HCT116 (cell line): Measurements from ENCODE around the gene LILRA2. TPM values are rescaled to one million over a fixed set of nuclear protein-coding genes. Genes with fewer than 3 reads are reported as not detected.
A peak's percentile ranks its signal among the peaks of the same experiment; 100 is the strongest.

Experiments
- ATAC-seq: fragments of 200-7000 bp; cut with Tn5 transposase; 2 replicates; pipeline ENCODE4 v1.9.1; 2020; ENCODE audit warnings: mild to moderate bottlenecking, moderate library complexity
- BruUV-seq: library from RNA; stranded (reverse); fragments of 400-500 nt; replicated peaks from 2 replicates; lab custom pipeline; 2021; lab: Mats Ljungman, UMichigan
- CTCF ChIA-PET: fragments of 300-600 bp; sonication (Branson Sonifier 250); formaldehyde crosslinking; loops from one replicate; lab custom pipeline; 2021; ENCODE audit warnings: antibody characterized with exemption; lab: Charles Lee
- POLR2A ChIA-PET: fragments of 300-600, 350-600 bp; sonication (Branson Sonifier 250); formaldehyde crosslinking; loops from one replicate; lab custom pipeline; 2021; ENCODE audit warnings: antibody characterized with exemption; lab: Charles Lee
- RAD21 ChIA-PET, 2 experiments: fragments of 300-600 bp; sonication (Branson Sonifier 250); formaldehyde crosslinking; loops; one replicate each; lab custom pipeline; 2023; ENCODE audit warnings: low total read pairs in 2 of 2; ENCODE audit not compliant: uncharacterized antibody in 2 of 2, unreplicated experiment in 2 of 2, low non-redundant PET in 1 of 2; lab: Charles Lee
- DNase-seq: peaks from one replicate; pipeline ENCODE4 v3.0.0-alpha.2; 2010; ENCODE audit warnings: low read depth, low spot score
- H2AFZ ChIP-seq: fragments of 200-600 bp; shearing (Covaris generic), sonication (generic); 2 replicates; pipeline ENCODE4 v1.6.1; 2017; ENCODE audit warnings: low read depth, mixed run types, mixed read lengths, antibody characterized with exemption, low read length; ENCODE audit not compliant: poor library complexity, severe bottlenecking
- H3K27ac ChIP-seq: 2 replicates; pipeline ENCODE4 v1.5.1; 2012; ENCODE audit warnings: low read depth, low read length
- H3K27me3 ChIP-seq: fragments of 200-600 bp; sonication (generic); 2 replicates; pipeline ENCODE4 v1.6.1; 2016; ENCODE audit warnings: mixed run types, low read length, mixed read lengths; ENCODE audit not compliant: insufficient read depth
- H3K36me3 ChIP-seq, 2 experiments: fragments of 200-500 bp in 1 of 2; fragments of 200-600 bp in 1 of 2; sonication (Bioruptor generic) in 1 of 2; sonication (generic) in 1 of 2; 2 replicates each; pipeline versions ENCODE4 v1.5.1 to v1.6.1; 2014 to 2016; ENCODE audit warnings: low read length in 2 of 2, inconsistent platforms in 1 of 2, mixed read lengths in 1 of 2, mixed run types in 1 of 2; ENCODE audit not compliant: insufficient read depth in 2 of 2, control insufficient read depth in 1 of 2
- H3K4me1 ChIP-seq, 2 experiments: fragments of 200-600 bp in 1 of 2; sonication (generic) in 1 of 2; 2 replicates each; pipeline versions ENCODE4 v1.5.1 to v1.6.1; 2012 to 2017; ENCODE audit warnings: low read length in 2 of 2, inconsistent platforms in 1 of 2, mild to moderate bottlenecking in 1 of 2, mixed read lengths in 1 of 2, mixed run types in 1 of 2, moderate library complexity in 1 of 2; ENCODE audit not compliant: insufficient read depth in 2 of 2, control insufficient read depth in 1 of 2
- H3K4me2 ChIP-seq: fragments of 200-600 bp; sonication (generic); 2 replicates; pipeline ENCODE4 v1.6.1; 2017; ENCODE audit warnings: mixed run types, low read length, mixed read lengths
- H3K4me3 ChIP-seq, 2 experiments: fragments of 200-600 bp in 1 of 2; sonication (generic) in 1 of 2; replicated peaks in 1 of 2; 2 replicates each; pipeline ENCODE4 v1.5.1; 2011 to 2016; ENCODE audit warnings: low read length in 2 of 2, control low read depth in 1 of 2, low read depth in 1 of 2, mild to moderate bottlenecking in 1 of 2, mixed read lengths in 1 of 2, mixed run types in 1 of 2
- H3K79me2 ChIP-seq: fragments of 200-600 bp; sonication (generic); 2 replicates; pipeline ENCODE4 v1.6.1; 2017; ENCODE audit warnings: mild to moderate bottlenecking, mixed run types, low read length, moderate library complexity, mixed read lengths; ENCODE audit not compliant: insufficient read depth
- H3K9ac ChIP-seq: fragments of 200-600 bp; sonication (generic); 2 replicates; pipeline ENCODE4 v1.6.1; 2016; ENCODE audit warnings: low read length, mixed read lengths
- H3K9me2 ChIP-seq: fragments of 200-600 bp; sonication (generic), shearing (Covaris generic); 2 replicates; pipeline ENCODE4 v1.6.1; 2017; ENCODE audit warnings: mixed run types, mild to moderate bottlenecking, moderate library complexity; ENCODE audit not compliant: insufficient read depth
- H3K9me3 ChIP-seq, 2 experiments: fragments of 200-500 bp in 1 of 2; fragments of 200-600 bp in 1 of 2; sonication (Bioruptor generic) in 1 of 2; sonication (generic) in 1 of 2; 2 replicates each; pipeline ENCODE4 v1.6.1; 2014 to 2017; ENCODE audit warnings: low read length in 2 of 2, mixed read lengths in 2 of 2, inconsistent platforms in 1 of 2, low read depth in 1 of 2, mild to moderate bottlenecking in 1 of 2, mixed run types in 1 of 2, moderate library complexity in 1 of 2; ENCODE audit not compliant: control insufficient read depth in 1 of 2, insufficient read depth in 1 of 2
- H4K20me1 ChIP-seq: fragments of 200-600 bp; sonication (generic), shearing (Covaris generic); 2 replicates; pipeline ENCODE4 v1.6.1; 2017; ENCODE audit warnings: mixed run types, mild to moderate bottlenecking, moderate library complexity; ENCODE audit not compliant: insufficient read depth
- CBX3 ChIP-seq: IDR thresholded peaks from 2 replicates; pipeline ENCODE4 v1.6.1; 2012; ENCODE audit warnings: low read depth
- CEBPB ChIP-seq: IDR thresholded peaks from 2 replicates; pipeline ENCODE4 v1.6.1; 2012; ENCODE audit warnings: low read depth
- EGR1 ChIP-seq: IDR thresholded peaks from 2 replicates; pipeline ENCODE4 v1.6.1; 2012; ENCODE audit warnings: low read depth
- EZH2 ChIP-seq: fragments of 200-600 bp; sonication (generic); IDR thresholded peaks from 2 replicates; pipeline ENCODE4 v1.6.1; 2017; ENCODE audit warnings: antibody characterized with exemption, mixed run types
- EZH2phosphoT487 ChIP-seq: fragments of 200-600 bp; IDR thresholded peaks from 2 replicates; pipeline ENCODE4 v1.6.1; 2018; ENCODE audit warnings: antibody characterized with exemption, borderline replicate concordance
- POLR2AphosphoS5 ChIP-seq: IDR thresholded peaks from 2 replicates; pipeline ENCODE4 v1.6.1; 2011; ENCODE audit warnings: mild to moderate bottlenecking, low read depth, low read length, moderate library complexity
- RAD21 ChIP-seq: IDR thresholded peaks from 2 replicates; pipeline ENCODE4 v1.6.1; 2012; ENCODE audit warnings: low read depth, mild to moderate bottlenecking
- SIN3A ChIP-seq: IDR thresholded peaks from 2 replicates; pipeline ENCODE4 v1.6.1; 2012; ENCODE audit warnings: low read depth
- SP1 ChIP-seq: IDR thresholded peaks from 2 replicates; pipeline ENCODE4 v1.6.1; 2012; ENCODE audit warnings: low read depth
- SRF ChIP-seq: IDR thresholded peaks from 2 replicates; pipeline ENCODE4 v1.6.1; 2012; ENCODE audit warnings: low read depth
- TCF7L2 ChIP-seq: IDR thresholded peaks from 2 replicates; pipeline ENCODE4 v1.7.0; 2011; ENCODE audit warnings: borderline replicate concordance, inconsistent platforms; ENCODE audit not compliant: insufficient read depth, insufficient read length; ENCODE audit errors: extremely low read depth
- YY1 ChIP-seq: IDR thresholded peaks from 2 replicates; pipeline ENCODE4 v1.6.1; 2011; ENCODE audit warnings: low read length, low read depth, moderate library complexity, mild to moderate bottlenecking; ENCODE audit not compliant: insufficient replicate concordance; ENCODE audit errors: extremely low read depth
- ZFX ChIP-seq: fragments of 450-650 bp; IDR thresholded peaks from 2 replicates; pipeline ENCODE4 v1.6.1; 2017
- intact Hi-C: fragments of 100-400 bp; cut with micrococcal nuclease; formaldehyde crosslinking; loops from 2 replicates; pipeline ENCODE4 v1.10.0; 2022
- total RNA-seq: library from RNA; stranded (reverse); gene quantifications from one replicate; pipeline ENCODE4 v1.2.1, GENCODE V29; 2021; ENCODE audit not compliant: unreplicated experiment
- TF ChIP-seq, protein P1 (sequence below): IDR thresholded peaks from 2 replicates; pipeline ENCODE4 v1.6.1; 2012; ENCODE audit warnings: low read depth
- TF ChIP-seq, protein P2 (sequence below): IDR thresholded peaks from 2 replicates; pipeline ENCODE4 v1.6.1; 2012
- TF ChIP-seq, protein P3 (sequence below): IDR thresholded peaks from 2 replicates; pipeline ENCODE4 v1.6.1; 2011; ENCODE audit warnings: mild to moderate bottlenecking, low read length, moderate library complexity; ENCODE audit not compliant: insufficient replicate concordance; ENCODE audit errors: extremely low read depth

The LILRA2 gene
- total RNA-seq, 1 experiment from 2014 or later: not detected

DNA sequence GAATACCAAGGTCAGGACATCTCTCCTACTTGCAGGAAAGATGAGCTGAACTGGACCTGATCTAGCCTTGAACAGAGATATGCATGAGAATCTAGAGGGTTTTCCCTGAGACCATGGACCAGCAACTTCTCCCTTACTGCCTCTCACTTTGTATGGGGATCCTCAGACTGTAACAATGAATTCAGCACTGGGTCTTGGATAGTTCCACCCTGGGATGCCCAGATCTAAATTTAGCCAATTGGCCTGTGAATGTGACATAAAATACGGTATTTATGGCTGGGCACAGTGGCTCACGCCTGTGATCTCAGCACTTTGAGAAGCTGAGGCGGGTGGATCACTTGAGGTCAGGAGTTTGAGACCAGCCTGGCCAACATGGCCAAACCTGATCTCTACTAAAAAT, 15.3 kb upstream of the LILRA2 start:
- H4K20me1 ChIP-seq: no peaks in the 10 kb centered on the region
- H3K4me2 ChIP-seq: no peak overlapping the region
- H2AFZ ChIP-seq: no peak overlapping the region
- no peak overlapping the region for H3K27ac ChIP-seq
- no peaks in the 10 kb centered on the region for H3K9me3 ChIP-seq
- RAD21 ChIA-PET: no interaction called here
- no TSS peak for BruUV-seq
- H3K4me1 ChIP-seq: no peaks in the 10 kb centered on the region
- no peaks in the 10 kb centered on the region for H3K36me3 ChIP-seq
- no peak for TF ChIP-seq YY1
- TF ChIP-seq, protein P1, sequence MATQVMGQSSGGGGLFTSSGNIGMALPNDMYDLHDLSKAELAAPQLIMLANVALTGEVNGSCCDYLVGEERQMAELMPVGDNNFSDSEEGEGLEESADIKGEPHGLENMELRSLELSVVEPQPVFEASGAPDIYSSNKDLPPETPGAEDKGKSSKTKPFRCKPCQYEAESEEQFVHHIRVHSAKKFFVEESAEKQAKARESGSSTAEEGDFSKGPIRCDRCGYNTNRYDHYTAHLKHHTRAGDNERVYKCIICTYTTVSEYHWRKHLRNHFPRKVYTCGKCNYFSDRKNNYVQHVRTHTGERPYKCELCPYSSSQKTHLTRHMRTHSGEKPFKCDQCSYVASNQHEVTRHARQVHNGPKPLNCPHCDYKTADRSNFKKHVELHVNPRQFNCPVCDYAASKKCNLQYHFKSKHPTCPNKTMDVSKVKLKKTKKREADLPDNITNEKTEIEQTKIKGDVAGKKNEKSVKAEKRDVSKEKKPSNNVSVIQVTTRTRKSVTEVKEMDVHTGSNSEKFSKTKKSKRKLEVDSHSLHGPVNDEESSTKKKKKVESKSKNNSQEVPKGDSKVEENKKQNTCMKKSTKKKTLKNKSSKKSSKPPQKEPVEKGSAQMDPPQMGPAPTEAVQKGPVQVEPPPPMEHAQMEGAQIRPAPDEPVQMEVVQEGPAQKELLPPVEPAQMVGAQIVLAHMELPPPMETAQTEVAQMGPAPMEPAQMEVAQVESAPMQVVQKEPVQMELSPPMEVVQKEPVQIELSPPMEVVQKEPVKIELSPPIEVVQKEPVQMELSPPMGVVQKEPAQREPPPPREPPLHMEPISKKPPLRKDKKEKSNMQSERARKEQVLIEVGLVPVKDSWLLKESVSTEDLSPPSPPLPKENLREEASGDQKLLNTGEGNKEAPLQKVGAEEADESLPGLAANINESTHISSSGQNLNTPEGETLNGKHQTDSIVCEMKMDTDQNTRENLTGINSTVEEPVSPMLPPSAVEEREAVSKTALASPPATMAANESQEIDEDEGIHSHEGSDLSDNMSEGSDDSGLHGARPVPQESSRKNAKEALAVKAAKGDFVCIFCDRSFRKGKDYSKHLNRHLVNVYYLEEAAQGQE: peak; percentile 45
- H3K9me2 ChIP-seq: no peaks in the 10 kb centered on the region
- no peak overlapping the region for H3K9ac ChIP-seq
- peaks cover 12% of the 10 kb centered on the region for H3K27me3 ChIP-seq
- CTCF ChIA-PET: no interaction called here
- intact Hi-C loops: no loop called here
- no peaks in the 10 kb centered on the region for H3K79me2 ChIP-seq
- H3K4me3 ChIP-seq: no peak overlapping the region
- POLR2A ChIA-PET: no interaction called here
- no peak for DNase-seq
- no peak for ATAC-seq

DNA sequence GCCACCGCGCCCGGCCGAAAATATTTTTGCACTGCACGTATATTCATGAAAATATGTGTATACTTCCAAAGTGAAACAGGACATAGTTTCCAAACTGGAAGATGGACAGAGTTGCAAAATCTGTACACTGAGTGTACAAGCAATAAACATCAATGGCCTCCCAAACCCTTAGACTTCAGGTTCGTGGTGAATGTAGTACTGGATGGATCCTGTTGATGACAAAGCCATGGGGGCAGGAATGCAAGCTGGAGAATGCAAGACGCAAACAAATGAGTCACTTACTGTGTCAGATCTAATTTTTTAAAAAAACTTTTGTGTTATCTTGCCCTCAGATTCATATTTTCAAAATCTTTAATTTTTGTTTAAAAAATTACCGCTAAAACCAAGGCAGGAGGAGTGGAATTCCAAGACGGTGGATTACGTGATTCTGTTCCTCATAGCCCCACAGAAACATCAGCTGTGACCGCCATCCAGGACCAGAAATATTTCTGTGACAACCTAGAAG, 12.7 kb upstream of the LILRA2 start:
- H3K9me2 ChIP-seq: no peaks in the 10 kb centered on the region
- BruUV-seq: no TSS peak
- H3K36me3 ChIP-seq: no peaks in the 10 kb centered on the region
- H2AFZ ChIP-seq: no peak overlapping the region
- no peaks in the 10 kb centered on the region for H3K79me2 ChIP-seq
- ChIA-PET RAD21 (no interaction called here), CTCF (no interaction called here), POLR2A (no interaction called here)
- intact Hi-C loops: no loop called here
- H3K9me3 ChIP-seq: no peaks in the 10 kb centered on the region
- no peak for ATAC-seq
- H3K9ac ChIP-seq: no peak overlapping the region
- no peak overlapping the region for H3K4me3 ChIP-seq
- no peaks in the 10 kb centered on the region for H4K20me1 ChIP-seq
- H3K4me2 ChIP-seq: no peak overlapping the region
- H3K27me3 ChIP-seq: peaks cover 24% of the 10 kb centered on the region
- H3K4me1 ChIP-seq: no peaks in the 10 kb centered on the region
- no peak overlapping the region for H3K27ac ChIP-seq
- DNase-seq: no peak
- no peak for TF ChIP-seq TCF7L2
- TF ChIP-seq SRF: no peak
- TF ChIP-seq SIN3A: no peak
- TF ChIP-seq, protein P2, sequence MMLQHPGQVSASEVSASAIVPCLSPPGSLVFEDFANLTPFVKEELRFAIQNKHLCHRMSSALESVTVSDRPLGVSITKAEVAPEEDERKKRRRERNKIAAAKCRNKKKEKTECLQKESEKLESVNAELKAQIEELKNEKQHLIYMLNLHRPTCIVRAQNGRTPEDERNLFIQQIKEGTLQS: no peak
- TF ChIP-seq EZH2phosphoT487: no peak
- no peak for TF ChIP-seq YY1
- no peak for TF ChIP-seq EGR1
- no peak for TF ChIP-seq SP1
- TF ChIP-seq, protein P3, sequence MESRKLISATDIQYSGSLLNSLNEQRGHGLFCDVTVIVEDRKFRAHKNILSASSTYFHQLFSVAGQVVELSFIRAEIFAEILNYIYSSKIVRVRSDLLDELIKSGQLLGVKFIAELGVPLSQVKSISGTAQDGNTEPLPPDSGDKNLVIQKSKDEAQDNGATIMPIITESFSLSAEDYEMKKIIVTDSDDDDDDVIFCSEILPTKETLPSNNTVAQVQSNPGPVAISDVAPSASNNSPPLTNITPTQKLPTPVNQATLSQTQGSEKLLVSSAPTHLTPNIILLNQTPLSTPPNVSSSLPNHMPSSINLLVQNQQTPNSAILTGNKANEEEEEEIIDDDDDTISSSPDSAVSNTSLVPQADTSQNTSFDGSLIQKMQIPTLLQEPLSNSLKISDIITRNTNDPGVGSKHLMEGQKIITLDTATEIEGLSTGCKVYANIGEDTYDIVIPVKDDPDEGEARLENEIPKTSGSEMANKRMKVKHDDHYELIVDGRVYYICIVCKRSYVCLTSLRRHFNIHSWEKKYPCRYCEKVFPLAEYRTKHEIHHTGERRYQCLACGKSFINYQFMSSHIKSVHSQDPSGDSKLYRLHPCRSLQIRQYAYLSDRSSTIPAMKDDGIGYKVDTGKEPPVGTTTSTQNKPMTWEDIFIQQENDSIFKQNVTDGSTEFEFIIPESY: no peak
- TF ChIP-seq EZH2: no peak
- TF ChIP-seq CBX3: no peak
- no peak for TF ChIP-seq POLR2AphosphoS5
- no peak for TF ChIP-seq ZFX
- no peak for TF ChIP-seq CEBPB
- TF ChIP-seq RAD21: no peak
